GM10266 (cell line): ENCODE data around the gene IGLL5.

Source experiments
- DNase-seq: peaks from one replicate; pipeline ENCODE4 v3.0.0; 2012; ENCODE audit errors: extremely low spot score
- CTCF ChIP-seq: IDR thresholded peaks from 2 replicates; pipeline ENCODE4 v1.5.1; 2012; ENCODE audit warnings: mild to moderate bottlenecking, low read depth; ENCODE audit not compliant: control insufficient read depth, insufficient read depth; ENCODE audit errors: missing control alignments

The IGLL5 gene

DNA sequence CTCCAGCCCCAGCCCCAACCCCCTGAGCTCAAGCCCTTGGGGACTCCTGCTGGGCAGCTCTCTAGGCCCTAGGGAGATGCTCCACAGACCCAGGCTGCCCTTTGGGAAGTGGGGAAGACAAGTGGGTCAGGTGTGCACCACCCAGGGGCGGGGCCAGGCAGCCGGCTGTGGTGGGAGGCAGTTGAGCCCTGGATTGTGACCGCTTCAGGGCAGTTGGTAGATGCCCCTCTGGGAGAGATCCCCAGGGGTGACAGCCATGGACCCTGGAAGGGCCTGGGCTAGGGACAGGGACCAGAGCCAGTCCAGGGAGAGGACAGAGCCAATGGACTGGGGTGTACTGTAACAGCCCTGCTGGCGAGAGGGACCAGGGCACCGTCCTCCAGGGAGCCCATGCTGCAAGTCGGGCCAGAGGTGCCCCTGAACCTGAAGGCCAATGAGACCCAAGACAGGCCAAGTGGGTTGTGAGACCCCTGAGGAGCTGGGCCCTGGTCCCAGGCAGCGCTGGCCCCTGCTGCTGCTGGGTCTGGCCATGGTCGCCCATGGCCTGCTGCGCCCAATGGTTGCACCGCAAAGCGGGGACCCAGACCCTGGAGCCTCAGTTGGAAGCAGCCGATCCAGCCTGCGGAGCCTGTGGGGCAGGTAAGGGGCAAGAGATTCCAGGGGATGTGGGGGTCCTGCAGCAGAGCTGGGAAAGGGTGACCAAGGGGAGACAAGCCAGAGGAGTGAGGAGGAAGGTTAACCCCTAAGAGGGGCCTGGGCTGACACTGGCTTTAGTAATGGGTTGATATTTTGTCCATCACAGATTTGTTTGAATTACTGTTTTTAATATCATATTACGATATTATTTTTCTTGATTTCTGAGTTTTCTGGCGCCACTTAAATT is at the start of gene IGLL5:
TSS of gene IGLL5 (plus strand) at position 196 of the 883 bp plus-strand sequence. CDS start at position 434, 238 bp downstream.
- DNase-seq: no peak
- no peak for TF ChIP-seq CTCF

DNA sequence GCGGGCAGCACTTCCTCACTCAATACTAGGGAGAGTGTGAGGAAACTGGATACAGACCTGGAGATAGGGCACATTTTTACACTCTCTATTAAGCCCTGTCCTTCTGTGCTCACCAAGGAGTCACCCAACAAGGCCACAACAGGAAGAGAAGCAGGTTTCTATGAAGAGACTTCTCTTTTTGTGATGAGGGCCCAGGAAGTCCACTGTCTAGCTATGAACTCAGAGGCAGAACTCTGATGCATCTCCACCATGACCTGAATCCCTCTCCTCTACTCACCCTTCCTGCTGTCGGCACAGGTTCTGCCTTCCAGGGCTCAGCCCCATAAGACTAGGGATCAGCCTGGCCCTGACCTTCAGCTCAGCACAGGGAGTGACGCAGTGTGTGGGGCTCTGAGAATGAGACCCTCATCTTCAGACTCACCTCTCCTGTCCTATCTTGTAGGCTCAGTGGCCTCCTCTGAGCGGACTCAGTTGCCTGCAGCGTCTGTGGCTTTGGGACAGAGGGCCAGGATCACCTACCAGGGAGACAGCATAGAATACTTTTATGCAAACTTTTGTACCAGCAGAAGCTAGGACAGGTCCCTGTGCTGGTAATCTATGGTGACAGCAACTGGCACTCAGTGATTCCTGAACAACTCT is 49.3 kb upstream of the IGLL5 start:
- no peak for DNase-seq
- TF ChIP-seq CTCF: no peak

GRCh38 chr22:22839570-22840314 is 47.9 kb upstream of the IGLL5 start:
- TF ChIP-seq CTCF: no peak

GRCh38 chr22:22840780-22841179 is 46.8 kb upstream of the IGLL5 start:
- TF ChIP-seq CTCF: no peak
- no peak for DNase-seq

More at GRCh38 chr22:22839570-22840314, 47.9 kb upstream of the IGLL5 start:
- no peak for DNase-seq

DNA sequence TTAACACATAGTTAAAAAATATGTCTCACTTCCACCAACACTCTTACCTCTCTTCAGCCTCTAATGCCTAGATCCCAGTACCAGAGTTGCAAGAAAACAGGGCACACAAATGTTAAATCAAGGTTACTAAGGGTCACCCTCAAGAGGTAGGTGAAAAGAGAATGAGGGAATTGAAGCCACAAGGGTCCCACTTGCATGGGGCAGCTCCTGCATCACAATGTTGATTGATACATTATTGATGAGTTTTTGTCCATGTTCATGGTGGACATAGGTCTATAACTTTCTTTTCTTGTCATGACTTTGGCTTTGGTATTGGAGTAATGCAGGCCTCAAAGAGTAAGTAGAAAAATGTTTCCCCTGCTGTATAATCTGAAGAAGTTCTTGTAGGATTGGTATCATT is 46.0 kb upstream of the IGLL5 start:
- no peak for TF ChIP-seq CTCF
- DNase-seq: no peak

DNA sequence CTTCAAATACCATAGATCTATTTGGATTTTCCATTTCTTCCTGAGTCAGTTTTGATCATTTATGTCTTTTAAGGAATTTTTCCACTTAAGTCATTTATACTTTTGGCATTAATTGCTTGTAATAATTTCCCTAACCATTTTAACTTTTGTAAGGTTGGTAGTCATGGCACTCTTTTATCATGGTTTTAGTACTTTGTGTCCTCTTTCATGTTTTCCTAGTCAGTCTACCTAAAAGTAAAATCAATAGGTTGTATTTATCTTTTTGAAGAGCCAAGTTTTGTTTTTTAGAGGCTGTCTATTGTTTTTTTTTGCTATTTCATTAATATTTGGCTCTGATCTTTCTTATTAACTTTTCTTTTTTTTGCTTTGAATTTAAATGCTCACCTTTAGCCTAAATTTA is 45.5 kb upstream of the IGLL5 start:
- no peak for TF ChIP-seq CTCF
- no peak for DNase-seq
